ENCODE data around the gene EPAS1.

The EPAS1 gene

DNA sequence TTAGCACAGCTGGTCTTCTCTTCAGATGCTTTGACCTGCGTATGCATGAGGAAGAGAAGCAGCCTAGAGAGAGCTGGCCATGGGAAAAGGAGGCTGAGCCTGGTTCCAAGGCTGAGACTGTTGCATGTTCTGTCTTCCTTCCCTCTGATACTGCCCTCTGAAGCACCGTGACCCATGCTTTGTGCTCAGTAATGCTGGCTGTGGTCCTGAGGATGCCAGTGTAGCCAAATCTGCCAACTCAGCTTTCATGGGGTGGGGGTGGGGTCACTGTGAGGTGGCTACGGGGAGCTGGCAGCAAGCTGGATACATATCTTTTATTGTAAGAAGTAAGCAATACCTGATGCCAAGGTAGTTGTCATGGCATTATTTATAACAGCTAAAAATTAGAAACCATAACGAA, 41.5 kb downstream of the EPAS1 start:
- DNase-seq (ENCODE audit: low read depth in 3 of 3, low spot score in 1 of 3): no peak

- DNase-seq (ENCODE audit: low read depth in 3 of 3, low spot score in 1 of 3): no peak
These were observed 42.0 kb downstream of the EPAS1 start for GRCh38 chr2:46339200-46339599.

GRCh38 chr2:46339676-46340459, 42.7 kb downstream of the EPAS1 start:
- no peak for DNase-seq (ENCODE audit: low read depth in 3 of 3, low spot score in 1 of 3)

DNA sequence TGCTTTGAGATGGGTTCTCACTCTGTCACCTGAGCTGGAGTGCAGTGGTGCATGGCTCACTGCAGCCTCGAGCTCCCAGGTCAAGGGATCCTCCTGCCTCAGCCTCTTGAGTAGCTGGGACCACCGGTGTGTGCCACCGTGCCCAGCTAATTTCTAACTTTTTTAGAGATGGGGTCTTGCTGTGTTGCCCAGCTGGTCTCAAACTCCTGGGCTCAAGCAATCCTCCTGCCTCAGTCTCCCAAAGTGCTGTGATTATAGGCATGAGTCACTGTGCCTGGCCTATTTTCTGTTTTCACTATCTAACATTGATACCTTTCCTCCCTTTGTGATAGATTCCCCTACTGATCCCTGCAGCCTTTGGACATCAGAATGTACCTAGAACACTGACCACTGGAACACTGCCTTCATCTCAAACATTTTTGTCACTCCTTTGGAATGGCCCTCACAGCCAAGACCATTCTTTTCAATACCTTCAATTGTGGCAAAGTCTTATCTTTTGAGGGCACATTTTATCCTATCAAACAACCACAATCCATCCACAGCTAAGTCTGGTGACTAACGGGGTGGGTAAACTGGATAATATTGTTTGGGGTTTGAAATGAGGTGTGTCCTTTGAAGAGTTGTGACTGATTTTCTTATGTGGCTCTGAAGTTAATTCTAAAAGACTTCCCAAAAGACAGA, 43.7 kb downstream of the EPAS1 start:
- no peak for DNase-seq (ENCODE audit: low read depth in 3 of 3, low spot score in 1 of 3)

GRCh38 chr2:46342566-46343315, 45.5 kb downstream of the EPAS1 start:
- no peak for DNase-seq (ENCODE audit: low read depth in 3 of 3, low spot score in 1 of 3)

GRCh38 chr2:46344706-46345105, 47.5 kb downstream of the EPAS1 start:
- no peak for DNase-seq (ENCODE audit: low read depth in 3 of 3, low spot score in 1 of 3)

GRCh38 chr2:46345775-46346174, 48.6 kb downstream of the EPAS1 start:
- no peak for DNase-seq (ENCODE audit: low read depth in 3 of 3, low spot score in 1 of 3)

DNA sequence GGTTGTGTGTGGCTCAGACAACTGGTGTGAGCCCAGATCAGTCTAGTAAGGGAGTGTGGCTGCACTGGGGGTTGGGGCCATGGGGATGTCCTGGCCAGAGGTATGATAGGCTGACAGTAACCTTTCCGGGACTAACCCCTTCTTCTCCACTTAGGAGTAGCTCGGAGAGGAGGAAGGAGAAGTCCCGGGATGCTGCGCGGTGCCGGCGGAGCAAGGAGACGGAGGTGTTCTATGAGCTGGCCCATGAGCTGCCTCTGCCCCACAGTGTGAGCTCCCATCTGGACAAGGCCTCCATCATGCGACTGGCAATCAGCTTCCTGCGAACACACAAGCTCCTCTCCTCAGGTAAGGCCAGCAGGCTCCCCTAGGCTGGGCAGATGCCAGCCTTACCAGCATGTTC, 49.5 kb downstream of the EPAS1 start:
- DNase-seq (ENCODE audit: low read depth in 3 of 3, low spot score in 1 of 3): no peak

DNA sequence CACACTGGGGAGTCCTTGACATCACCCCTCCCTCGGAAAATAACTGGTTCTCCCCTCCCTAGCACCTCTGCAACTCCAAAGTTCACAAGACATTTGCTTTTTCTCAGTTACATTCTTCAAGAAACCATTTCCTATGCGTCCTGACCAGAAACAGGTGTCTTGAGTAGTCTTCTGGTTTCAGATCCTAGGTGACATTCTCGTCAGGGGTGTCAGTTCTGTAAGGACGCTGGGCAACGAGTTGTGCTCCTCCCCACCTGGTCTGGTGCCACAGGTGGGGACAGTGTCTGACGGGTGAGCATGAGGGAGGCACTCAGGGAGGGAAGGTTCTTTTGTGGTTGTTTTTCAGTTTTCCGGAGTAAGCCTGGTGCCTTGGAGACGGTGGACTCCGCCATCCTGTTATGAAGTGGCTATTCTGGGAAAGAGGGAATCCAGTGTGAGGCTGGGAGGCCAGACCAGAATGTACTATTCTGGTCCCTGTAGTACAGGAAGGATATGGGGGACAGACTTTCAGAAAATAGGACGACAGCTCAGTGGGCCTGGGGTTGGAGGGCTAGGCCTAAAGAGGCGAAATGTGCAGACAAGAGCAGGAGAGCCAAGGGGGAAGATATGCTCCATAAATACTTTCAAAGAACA, 50.6 kb downstream of the EPAS1 start:
- DNase-seq (ENCODE audit: low read depth in 3 of 3, low spot score in 1 of 3): no peak

DNA sequence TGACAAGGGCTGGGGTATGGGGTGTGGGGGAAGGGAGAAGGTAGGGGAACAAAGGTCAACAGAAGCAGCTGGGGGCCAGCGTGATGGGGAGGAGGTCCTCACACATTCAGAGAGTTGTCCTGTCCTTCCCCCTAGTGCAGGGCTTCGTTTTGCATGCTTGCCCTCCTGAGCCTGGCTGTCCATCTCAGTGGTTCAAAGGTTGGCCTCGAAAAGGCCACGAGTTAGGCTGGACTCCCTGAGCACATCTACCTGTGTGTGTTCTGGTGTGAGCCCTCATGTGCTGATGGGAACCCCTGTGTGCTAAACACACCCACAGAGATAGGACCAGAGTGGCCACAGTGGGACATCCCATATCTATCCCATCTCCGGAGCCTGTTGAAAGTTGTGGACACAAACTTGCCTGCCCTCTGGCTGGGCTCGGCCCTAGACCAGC, 51.9 kb downstream of the EPAS1 start:
- no peak for DNase-seq (ENCODE audit: low read depth in 3 of 3, low spot score in 1 of 3)

DNA sequence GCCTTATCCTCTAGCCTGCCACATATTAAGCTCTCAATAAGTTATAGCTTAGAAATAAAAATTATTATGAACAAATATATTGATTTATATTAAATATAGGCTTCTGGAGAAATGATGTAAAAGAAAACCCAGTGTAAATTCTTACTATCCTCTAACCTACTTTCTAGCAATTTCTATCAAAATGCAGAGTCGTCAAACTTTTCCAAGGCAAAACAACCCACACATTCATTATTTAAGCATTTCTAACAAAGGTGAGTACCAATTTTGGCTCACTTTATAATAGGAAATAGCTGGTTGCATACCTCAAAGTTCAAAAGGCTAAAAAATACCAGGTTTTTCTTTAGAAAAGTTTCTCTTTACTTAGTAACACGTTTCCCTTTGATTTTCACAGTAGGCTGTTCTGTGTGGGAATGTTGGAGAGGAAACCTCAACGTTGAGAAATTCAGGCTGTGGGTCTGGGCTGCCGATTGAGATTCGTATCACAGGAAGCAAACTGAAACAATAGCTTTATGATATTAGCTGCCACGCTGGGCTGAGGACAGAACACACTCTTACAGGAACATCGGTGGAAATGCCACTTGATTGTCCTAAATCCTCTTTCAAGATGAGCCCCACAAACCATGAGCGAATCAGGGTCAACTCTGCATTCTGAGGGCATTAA, 53.0 kb downstream of the EPAS1 start:
- DNase-seq (ENCODE audit: low read depth in 3 of 3, low spot score in 1 of 3): no peak

GRCh38 chr2:46351098-46351749, 54.0 kb downstream of the EPAS1 start:
- DNase-seq (ENCODE audit: low read depth in 3 of 3, low spot score in 1 of 3): no peak

GRCh38 chr2:46351750-46352138, 54.5 kb downstream of the EPAS1 start:
- DNase-seq (ENCODE audit: low read depth in 3 of 3, low spot score in 1 of 3): peak; percentile 32 to 42 (median 36)

DNA sequence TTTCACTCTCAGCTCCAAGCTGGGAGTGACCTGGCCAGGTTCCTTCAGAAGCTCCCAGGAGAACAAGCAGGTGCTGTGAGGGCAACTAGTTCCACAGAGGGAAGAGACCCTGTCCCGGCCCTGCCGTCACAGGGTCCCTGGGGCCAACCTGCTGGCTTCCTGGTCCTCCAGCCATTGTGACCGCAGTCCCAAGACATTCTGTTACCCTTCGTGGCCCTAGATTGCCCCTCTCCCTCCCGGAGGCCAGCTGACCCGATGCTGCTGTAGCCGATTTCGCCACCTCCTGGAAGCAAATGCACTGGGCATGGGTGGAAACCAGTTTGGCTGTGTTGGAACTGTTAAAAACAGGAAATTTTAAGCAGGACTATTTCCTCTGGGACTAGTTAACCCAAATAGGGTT, 55.4 kb downstream of the EPAS1 start:
- DNase-seq (ENCODE audit: low read depth in 3 of 3, low spot score in 1 of 3): no peak

DNA sequence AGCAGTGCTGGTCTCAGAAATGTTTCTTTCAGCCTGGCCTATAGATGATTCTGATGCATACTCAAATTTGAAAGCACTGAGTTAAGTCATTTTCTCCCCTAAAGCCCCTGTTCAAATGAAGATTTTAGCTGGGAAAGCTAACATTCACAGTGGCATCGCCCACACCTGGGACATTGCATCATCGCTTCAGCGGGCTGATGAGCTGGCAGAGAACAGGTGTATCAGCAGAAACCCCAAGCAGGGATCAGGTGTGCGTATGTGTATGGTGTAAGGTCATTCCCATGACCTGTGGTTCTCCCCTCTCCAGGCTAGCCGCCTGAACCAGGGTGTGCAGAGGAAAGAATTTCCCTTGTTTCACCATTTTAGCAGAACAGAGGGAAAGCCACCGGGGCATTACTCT, 56.3 kb downstream of the EPAS1 start:
- no peak for DNase-seq (ENCODE audit: low read depth in 3 of 3, low spot score in 1 of 3)

DNA sequence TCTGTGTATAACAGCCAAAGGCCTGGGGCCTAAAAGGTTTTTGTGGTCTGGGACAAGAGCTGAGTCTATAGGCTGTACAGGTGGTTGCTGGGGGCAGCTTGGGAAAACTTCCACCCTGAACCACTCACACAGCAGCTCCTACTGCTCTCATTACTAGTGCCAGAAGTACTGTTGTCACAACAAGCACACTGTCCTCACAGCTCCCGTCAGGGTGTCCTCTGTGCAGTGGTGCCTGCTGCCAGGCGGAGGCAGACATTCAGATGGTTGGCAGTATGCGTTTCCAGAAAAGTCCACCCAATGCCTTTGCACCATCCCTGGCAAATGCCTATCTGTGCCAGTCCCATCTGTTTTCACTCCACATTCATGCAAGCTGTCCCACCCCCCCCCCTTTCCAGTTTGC, 58.5 kb downstream of the EPAS1 start:
- no peak for DNase-seq (ENCODE audit: low read depth in 3 of 3, low spot score in 1 of 3)

GRCh38 chr2:46356991-46357390, 59.8 kb downstream of the EPAS1 start:
- no peak for DNase-seq (ENCODE audit: low read depth in 3 of 3, low spot score in 1 of 3)

DNA sequence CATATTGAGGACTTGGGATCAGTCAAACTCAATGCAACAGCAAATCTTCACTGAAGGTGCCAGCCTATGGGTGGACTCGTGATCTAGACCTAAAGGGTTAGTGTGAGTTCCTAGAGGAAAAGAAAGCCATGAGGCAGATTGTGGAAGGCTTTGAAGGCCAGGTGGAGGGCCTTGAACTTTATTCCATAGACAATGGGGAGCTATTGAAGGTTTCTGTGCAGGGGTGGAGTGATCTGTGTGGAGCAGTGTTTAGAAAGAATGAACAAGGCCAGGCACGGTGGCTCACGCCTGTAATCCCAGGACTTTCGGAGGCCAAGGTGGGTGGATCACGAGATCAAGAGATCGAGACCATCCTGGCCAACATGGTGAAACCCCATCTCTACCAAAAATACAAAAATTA, 61.5 kb downstream of the EPAS1 start:
- DNase-seq (ENCODE audit: low read depth in 3 of 3, low spot score in 1 of 3): no peak

- DNase-seq (ENCODE audit: low read depth in 3 of 3, low spot score in 1 of 3): no peak
These were observed 63.1 kb downstream of the EPAS1 start for GRCh38 chr2:46360303-46360702.

- DNase-seq (ENCODE audit: low read depth in 3 of 3, low spot score in 1 of 3): no peak
These were observed 64.9 kb downstream of the EPAS1 start for GRCh38 chr2:46361920-46362666.

Measured in stimulated activated CD4-positive, alpha-beta T cell treated with anti-CD3 and anti-CD28 coated beads, TNF-alpha, amount 100 ng/mL, for 1 hour (primary cell).